BJ (cell line): ENCODE results near the gene TANC1. TPM values are rescaled to one million over a fixed set of nuclear protein-coding genes. Genes with fewer than 3 reads are reported as not detected.
A peak's percentile ranks its signal among the peaks of the same experiment; 100 is the strongest.

Source experiments
- CTCF ChIA-PET: fragments of 350-600 bp; formaldehyde crosslinking; extraction: SDS; loops from one replicate; lab custom pipeline; 2021; ENCODE audit warnings: antibody characterized with exemption, inconsistent platforms; lab: Yijun Ruan, JAX
- POLR2A ChIA-PET: fragments of 300-600 bp; sonication (Branson Sonifier 250); formaldehyde crosslinking; extraction: SDS; loops from one replicate; lab custom pipeline; 2021; ENCODE audit warnings: antibody characterized with exemption; lab: Charles Lee
- DNase-seq: peaks from one replicate; pipeline ENCODE4 v3.0.0-alpha.2; 2011; ENCODE audit warnings: low read depth
- H3K27me3 ChIP-seq: 2 replicates; pipeline ENCODE4 v1.6.0; 2011; ENCODE audit warnings: low read length; ENCODE audit not compliant: control insufficient read depth, insufficient read depth
- H3K36me3 ChIP-seq: 2 replicates; pipeline ENCODE4 v1.5.1; 2011; ENCODE audit warnings: low read length; ENCODE audit not compliant: control insufficient read depth, insufficient read depth
- H3K4me3 ChIP-seq: 2 replicates; pipeline ENCODE4 v1.5.1; 2011; ENCODE audit warnings: low read depth, mild to moderate bottlenecking, control low read depth, low read length
- polyA plus RNA-seq: library from polyadenylated mRNA; depleted of rRNA; stranded (reverse); fragments of >200 nt; gene quantifications from 2 replicates; pipeline ENCODE4 v1.2.3, GENCODE V29; 2011
- TF ChIP-seq, protein P1 (sequence below): IDR thresholded peaks from 2 replicates; pipeline ENCODE4 v1.5.1; 2011; ENCODE audit warnings: low read depth, mild to moderate bottlenecking, control low read depth, inconsistent platforms, low read length, moderate library complexity; ENCODE audit not compliant: insufficient read depth

TANC1 gene
- polyA plus RNA-seq, 1 experiment = 22.0 TPM

DNA sequence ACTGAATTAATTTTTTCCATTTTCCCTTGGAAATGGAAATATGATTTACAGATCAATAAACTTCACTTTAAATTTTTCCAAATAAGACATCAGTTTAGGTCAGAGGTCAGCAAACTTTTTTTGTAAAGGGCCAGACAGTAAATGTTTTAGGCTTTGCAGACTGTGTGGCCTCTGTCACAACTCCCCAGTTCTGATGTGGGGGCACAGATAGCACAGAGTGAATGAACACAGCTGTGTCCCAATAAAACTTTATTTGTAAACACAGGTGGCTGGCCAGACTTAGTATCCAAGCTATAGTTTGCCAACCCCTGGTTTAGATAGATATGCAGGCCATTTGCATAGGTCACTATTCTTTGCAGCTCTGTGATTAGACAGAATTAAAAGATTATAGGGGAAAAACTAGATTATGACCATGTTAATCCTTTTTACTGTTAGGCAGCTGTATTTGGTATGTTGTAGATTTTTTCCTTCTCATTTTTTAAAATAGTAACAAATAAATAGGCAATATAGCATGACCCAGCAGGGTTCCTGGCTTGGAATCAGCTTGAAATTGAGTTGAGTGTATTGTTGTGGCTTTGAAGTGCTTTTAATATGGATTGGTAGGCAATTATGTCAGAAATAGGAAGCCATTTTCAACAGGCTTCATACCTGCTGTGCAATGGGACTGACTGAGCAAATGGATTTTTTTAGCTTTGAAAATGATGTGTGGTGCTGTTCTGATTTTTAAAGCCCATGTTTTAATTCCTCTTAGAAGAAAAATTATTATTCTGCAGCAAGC, 258.4 kb downstream of the TANC1 start:
- TF ChIP-seq, protein P1, sequence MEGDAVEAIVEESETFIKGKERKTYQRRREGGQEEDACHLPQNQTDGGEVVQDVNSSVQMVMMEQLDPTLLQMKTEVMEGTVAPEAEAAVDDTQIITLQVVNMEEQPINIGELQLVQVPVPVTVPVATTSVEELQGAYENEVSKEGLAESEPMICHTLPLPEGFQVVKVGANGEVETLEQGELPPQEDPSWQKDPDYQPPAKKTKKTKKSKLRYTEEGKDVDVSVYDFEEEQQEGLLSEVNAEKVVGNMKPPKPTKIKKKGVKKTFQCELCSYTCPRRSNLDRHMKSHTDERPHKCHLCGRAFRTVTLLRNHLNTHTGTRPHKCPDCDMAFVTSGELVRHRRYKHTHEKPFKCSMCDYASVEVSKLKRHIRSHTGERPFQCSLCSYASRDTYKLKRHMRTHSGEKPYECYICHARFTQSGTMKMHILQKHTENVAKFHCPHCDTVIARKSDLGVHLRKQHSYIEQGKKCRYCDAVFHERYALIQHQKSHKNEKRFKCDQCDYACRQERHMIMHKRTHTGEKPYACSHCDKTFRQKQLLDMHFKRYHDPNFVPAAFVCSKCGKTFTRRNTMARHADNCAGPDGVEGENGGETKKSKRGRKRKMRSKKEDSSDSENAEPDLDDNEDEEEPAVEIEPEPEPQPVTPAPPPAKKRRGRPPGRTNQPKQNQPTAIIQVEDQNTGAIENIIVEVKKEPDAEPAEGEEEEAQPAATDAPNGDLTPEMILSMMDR = no peak
- ChIA-PET POLR2A (no interaction called here), CTCF (interaction anchor here (1.1 to 1.3 kb wide), 2 partner anchors 10 to 20 kb away, joined by 3 read pairs; no protein-coding TSS in a partner anchor)
- Histone ChIP-seq H3K27me3 (no peaks in the 10 kb centered on the region), H3K36me3 (peaks cover 29% of the 10 kb centered on the region), H3K4me3 (no peak overlapping the region)
- no peak for DNase-seq

DNA sequence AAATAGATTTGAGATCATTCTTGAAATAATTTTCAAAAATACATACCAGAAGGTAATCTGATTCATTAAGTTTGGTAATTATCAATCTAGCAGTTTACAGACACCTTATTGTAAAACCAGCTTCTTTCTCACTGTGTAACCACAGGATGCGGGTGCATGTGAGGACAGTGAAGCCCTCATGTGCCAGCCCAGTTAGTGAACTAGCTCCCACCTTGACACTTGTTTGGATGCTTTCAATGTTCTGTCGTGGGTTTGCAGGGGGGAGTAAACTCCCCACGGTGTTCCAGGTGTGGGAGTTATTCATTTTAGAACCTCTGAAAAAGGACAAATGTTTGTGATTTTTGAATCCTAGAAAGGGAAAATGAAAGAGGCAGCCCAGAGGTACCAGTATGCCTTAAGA, 259.0 kb downstream of the TANC1 start:
- ChIA-PET POLR2A (no interaction called here), CTCF (interaction anchor here (0.9 to 1.3 kb wide), 4 partner anchors 11 to 578 kb away, joined by 3 to 4 read pairs (median 3); no protein-coding TSS in a partner anchor)
- no peaks in the 10 kb centered on the region for H3K27me3 ChIP-seq
- H3K4me3 ChIP-seq = no peak overlapping the region
- DNase-seq = no peak
- H3K36me3 ChIP-seq = peaks cover 29% of the 10 kb centered on the region
- TF ChIP-seq, protein P1 = no peak

DNA sequence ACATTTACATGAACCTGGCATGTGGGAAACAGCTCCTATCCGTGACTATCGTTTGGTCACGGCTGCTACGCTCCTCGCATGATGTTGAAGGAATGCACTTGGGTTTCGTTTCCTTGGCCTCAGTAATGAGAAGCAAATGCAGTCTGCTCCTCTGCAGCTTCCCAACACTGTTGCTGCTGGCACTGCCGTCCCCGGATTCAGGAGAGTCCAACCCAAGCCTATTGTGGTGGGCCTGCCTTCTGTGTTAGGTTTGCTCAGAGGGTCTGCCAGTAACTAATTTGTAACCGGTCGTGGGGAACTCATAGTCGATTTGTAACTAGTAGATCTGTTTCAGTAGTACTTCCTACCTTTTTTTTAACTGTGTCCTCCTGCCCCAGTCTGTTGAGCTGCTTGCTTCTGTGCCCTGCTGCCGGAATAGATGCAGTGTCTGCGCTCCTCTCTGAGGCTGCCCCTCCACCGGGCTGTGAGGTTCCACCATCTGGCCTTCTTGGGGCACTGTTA, 259.7 kb downstream of the TANC1 start:
- Histone ChIP-seq H3K4me3 (no peak overlapping the region), H3K27me3 (no peaks in the 10 kb centered on the region), H3K36me3 (peaks cover 29% of the 10 kb centered on the region)
- peak; percentile 90 for DNase-seq
- ChIA-PET CTCF (interaction anchor here (0.9 to 1.3 kb wide), 3 partner anchors 18 to 578 kb away, joined by 3 to 4 read pairs (median 3); no protein-coding TSS in a partner anchor), POLR2A (interaction anchor here (0.5 to 0.7 kb wide), 2 partner anchors 26 to 134 kb away, joined by 3 to 7 read pairs; no protein-coding TSS in a partner anchor)
- TF ChIP-seq, protein P1 = 0 out of 2 replicates have a peak, but pooled peaks have one; percentile 16

DNA sequence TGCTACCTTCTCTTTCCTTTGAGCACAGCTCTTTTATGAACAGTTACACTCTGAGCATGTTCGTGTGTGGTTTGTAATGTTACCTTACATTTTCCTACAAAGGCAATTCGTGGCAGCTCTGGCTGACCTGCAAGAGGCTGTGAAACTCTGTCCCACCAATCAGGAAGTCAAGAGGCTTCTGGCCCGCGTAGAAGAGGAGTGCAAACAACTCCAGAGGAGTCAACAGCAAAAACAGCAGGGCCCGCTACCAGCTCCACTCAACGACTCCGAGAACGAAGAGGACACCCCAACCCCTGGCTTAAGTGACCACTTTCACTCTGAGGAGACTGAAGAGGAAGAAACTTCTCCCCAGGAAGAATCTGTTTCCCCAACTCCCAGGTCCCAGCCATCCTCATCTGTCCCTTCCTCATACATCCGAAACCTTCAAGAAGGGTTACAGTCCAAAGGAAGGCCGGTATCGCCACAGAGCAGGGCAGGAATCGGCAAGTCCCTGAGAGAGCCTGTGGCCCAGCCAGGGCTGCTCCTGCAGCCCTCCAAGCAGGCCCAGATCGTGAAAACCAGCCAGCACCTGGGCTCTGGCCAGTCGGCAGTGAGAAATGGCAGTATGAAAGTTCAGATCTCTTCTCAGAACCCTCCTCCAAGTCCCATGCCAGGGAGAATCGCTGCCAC, 261.2 kb downstream of the TANC1 start:
- ChIA-PET POLR2A (no interaction called here), CTCF (no interaction called here)
- TF ChIP-seq, protein P1 = no peak
- Histone ChIP-seq H3K36me3 (peaks cover 21% of the 10 kb centered on the region), H3K27me3 (no peaks in the 10 kb centered on the region), H3K4me3 (no peak overlapping the region)
- no peak for DNase-seq
